NB4 (cell line): ENCODE measurements around the gene AFTPH.

Source experiments
- MYC ChIP-seq: IDR thresholded peaks from 2 replicates; pipeline ENCODE4 v1.6.1; 2011; ENCODE audit warnings: low read depth, low read length
- POLR2A ChIP-seq: IDR thresholded peaks from 2 replicates; pipeline ENCODE4 v1.6.1; 2011; ENCODE audit warnings: mild to moderate bottlenecking; ENCODE audit not compliant: insufficient read length; ENCODE audit errors: extremely low read depth
- TF ChIP-seq, protein P1 (sequence below): IDR thresholded peaks from one replicate; pipeline ENCODE4 v1.5.1; 2012; ENCODE audit warnings: low read depth, low read length

DNA sequence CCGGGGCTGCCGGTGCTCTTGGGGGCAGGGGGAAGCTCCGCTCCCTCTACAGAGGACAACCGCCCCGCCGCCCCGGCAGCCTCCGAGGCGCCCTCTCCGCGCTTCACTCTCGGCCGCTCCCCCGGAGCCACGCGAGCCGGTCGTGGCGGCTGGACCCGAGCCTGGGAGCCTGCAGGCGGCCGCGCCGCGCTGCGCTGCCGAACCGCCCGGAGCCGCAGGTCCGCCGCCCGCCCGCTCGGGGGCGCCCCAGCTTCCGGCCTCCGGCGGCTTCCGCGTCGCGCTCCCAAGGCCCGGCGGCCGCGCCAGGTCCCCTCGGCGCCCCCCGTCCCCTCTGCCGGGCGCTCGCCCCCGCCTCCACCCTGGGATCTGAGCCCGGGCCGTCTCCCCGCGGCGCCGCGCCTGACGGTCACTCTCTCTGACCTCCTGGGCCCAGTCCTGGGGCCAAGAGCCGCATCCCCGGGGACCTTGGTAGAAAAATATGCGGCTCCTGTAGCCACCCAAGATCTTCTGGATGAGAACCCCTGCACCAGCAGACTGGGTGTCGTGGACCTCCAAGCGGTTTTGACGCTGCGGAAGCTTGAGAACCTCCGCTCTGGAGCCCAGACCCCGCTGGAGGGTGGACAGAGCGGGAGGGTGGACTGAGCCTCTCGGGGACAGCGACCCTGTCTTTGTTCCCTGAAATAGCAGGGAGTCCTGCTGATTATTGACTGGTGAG lies 85.3 kb downstream of the AFTPH start:
- TF ChIP-seq, protein P1, sequence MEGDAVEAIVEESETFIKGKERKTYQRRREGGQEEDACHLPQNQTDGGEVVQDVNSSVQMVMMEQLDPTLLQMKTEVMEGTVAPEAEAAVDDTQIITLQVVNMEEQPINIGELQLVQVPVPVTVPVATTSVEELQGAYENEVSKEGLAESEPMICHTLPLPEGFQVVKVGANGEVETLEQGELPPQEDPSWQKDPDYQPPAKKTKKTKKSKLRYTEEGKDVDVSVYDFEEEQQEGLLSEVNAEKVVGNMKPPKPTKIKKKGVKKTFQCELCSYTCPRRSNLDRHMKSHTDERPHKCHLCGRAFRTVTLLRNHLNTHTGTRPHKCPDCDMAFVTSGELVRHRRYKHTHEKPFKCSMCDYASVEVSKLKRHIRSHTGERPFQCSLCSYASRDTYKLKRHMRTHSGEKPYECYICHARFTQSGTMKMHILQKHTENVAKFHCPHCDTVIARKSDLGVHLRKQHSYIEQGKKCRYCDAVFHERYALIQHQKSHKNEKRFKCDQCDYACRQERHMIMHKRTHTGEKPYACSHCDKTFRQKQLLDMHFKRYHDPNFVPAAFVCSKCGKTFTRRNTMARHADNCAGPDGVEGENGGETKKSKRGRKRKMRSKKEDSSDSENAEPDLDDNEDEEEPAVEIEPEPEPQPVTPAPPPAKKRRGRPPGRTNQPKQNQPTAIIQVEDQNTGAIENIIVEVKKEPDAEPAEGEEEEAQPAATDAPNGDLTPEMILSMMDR: no peak
- TF ChIP-seq POLR2A (no peak), MYC (no peak)
